ENCODE results near the gene BMPR2. TPM values are rescaled to one million over a fixed set of nuclear protein-coding genes. Genes with fewer than 3 reads are reported as not detected.

BMPR2 gene
- total RNA-seq (40.9 and 42.2 TPM in 2 replicates), polyA plus RNA-seq (12.5 and 13.2 TPM in 2 replicates)

DNA sequence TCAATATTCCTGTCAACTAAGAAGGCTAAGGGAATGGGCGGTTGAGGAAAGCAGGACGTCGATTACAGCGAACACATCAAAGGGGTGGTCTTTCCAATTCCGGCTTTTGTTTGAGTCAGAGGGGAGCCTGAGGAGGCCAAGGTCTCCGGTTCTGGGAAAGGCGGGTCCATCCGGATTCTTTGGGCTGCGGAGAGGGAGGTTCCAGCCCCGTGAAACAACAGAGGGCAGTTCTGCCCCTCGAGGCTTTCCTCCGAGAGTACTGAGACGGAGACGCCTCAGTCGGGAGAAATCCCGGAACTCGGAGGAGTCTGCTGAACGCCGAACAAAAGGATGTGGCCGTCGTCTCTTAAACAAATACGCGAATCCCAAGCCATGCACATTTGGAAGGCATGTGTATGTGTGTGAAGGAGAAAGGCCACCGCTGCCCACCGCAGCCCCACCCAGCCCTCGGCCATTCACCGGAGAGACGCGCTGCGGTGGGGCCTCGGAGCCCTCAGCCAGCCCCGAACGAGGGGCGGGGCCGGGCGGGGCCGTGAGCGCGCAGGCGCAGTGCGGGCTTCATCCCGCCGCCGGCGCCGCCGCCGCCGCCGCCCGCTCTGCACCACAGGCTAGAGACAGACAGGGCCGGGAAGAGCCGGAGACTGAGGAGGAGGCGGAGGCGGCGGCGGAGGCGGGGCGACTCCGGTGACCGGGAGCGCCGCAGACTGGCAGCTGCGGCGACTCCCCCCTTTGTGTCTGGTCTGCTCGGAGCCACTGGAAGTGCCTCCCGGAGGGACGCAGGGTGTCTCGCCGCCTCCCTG lies at the start of gene BMPR2:
TSS of gene BMPR2 (plus strand) at position 719 of the 800 bp plus-strand sequence. CDS start 1,148 bp downstream, outside the sequence.
- H3K36me3 ChIP-seq (replicated peaks; ENCODE audit: insufficient read depth, low read depth), result no peaks in the 10 kb centered on the region
- H3K27ac ChIP-seq, result peak within 1 kb of the TSS; percentile 100
- H3K79me2 ChIP-seq, result peaks cover 47% of the 10 kb centered on the region
- DNase-seq (ENCODE audit: low spot score), result peak; percentile 95
- no peaks in the 10 kb centered on the region for H3K9me2 ChIP-seq (replicated peaks; ENCODE audit: insufficient read depth)
- H2AFZ ChIP-seq, result peak within 1 kb of the TSS; percentile 97
- WGBS (ENCODE audit: low lambda C conversion rate, missing lambda C conversion rate), result under 1% methylated on average over 28 of the region's 70 CpGs
- no peaks in the 10 kb centered on the region for H3K27me3 ChIP-seq
- peaks cover 5% of the 10 kb centered on the region for H3K4me1 ChIP-seq (ENCODE audit: insufficient read depth)
- peaks cover 36% of the 10 kb centered on the region for H4K20me1 ChIP-seq (ENCODE audit: insufficient read depth, poor library complexity, severe bottlenecking)
- H3K4me3 ChIP-seq, result peak within 1 kb of the TSS; percentile 75
- no peaks in the 10 kb centered on the region for H3K9me3 ChIP-seq (ENCODE audit: low read depth)
- no peak for TF ChIP-seq EZH2 (IDR thresholded peaks at IDR 0.05; ENCODE audit: borderline replicate concordance)
- TF ChIP-seq, protein P1, sequence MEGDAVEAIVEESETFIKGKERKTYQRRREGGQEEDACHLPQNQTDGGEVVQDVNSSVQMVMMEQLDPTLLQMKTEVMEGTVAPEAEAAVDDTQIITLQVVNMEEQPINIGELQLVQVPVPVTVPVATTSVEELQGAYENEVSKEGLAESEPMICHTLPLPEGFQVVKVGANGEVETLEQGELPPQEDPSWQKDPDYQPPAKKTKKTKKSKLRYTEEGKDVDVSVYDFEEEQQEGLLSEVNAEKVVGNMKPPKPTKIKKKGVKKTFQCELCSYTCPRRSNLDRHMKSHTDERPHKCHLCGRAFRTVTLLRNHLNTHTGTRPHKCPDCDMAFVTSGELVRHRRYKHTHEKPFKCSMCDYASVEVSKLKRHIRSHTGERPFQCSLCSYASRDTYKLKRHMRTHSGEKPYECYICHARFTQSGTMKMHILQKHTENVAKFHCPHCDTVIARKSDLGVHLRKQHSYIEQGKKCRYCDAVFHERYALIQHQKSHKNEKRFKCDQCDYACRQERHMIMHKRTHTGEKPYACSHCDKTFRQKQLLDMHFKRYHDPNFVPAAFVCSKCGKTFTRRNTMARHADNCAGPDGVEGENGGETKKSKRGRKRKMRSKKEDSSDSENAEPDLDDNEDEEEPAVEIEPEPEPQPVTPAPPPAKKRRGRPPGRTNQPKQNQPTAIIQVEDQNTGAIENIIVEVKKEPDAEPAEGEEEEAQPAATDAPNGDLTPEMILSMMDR (IDR thresholded peaks at IDR 0.05; ENCODE audit: poor library complexity), result no peak
- no peak for TF ChIP-seq EZH2phosphoT487 (IDR thresholded peaks at IDR 0.05; ENCODE audit: low read depth, severe bottlenecking, unreplicated experiment)
- peak within 1 kb of the TSS; percentile 93 for H3K4me2 ChIP-seq

DNA sequence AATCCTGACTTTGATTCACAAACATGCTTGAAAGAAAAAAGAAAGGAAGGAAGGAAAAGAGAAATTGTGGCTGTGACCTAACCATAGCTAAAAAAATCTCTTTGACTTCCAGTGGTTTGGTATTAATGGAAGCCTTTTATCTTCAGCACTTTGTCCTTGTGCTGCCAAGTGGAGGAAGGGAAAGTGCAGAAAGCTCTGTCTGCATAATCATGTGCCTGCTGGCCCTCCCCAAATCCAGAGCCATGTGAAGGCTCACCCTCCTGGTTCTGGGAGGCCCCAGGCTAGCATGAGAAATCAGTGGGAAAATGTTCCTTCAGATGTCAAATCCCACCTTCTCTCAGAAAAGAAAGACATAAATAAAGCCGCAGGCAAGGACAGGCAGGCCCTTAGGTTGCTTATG lies 48.3 kb upstream of the BMPR2 start:
- no peak for DNase-seq (ENCODE audit: low spot score)
- WGBS (ENCODE audit: low lambda C conversion rate, missing lambda C conversion rate), result 92% methylated on average over 1 of the region's 1 CpG
- no peaks in the 10 kb centered on the region for H3K36me3 ChIP-seq (replicated peaks; ENCODE audit: insufficient read depth, low read depth)
- H3K4me1 ChIP-seq (ENCODE audit: insufficient read depth), result no peaks in the 10 kb centered on the region
- no peak overlapping the region for H3K4me3 ChIP-seq
- TF ChIP-seq EZH2phosphoT487 (IDR thresholded peaks at IDR 0.05; ENCODE audit: low read depth, severe bottlenecking, unreplicated experiment), result no peak
- TF ChIP-seq, protein P1 (IDR thresholded peaks at IDR 0.05; ENCODE audit: poor library complexity), result no peak
- no peak for TF ChIP-seq EZH2 (IDR thresholded peaks at IDR 0.05; ENCODE audit: borderline replicate concordance)
- H3K27me3 ChIP-seq, result no peaks in the 10 kb centered on the region
- no peaks in the 10 kb centered on the region for H3K9me2 ChIP-seq (replicated peaks; ENCODE audit: insufficient read depth)
- H2AFZ ChIP-seq, result no peak overlapping the region
- no peak overlapping the region for H3K27ac ChIP-seq
- H3K4me2 ChIP-seq, result no peak overlapping the region
- H4K20me1 ChIP-seq (ENCODE audit: insufficient read depth, poor library complexity, severe bottlenecking), result no peaks in the 10 kb centered on the region
- no peaks in the 10 kb centered on the region for H3K79me2 ChIP-seq
- H3K9me3 ChIP-seq (ENCODE audit: low read depth), result no peaks in the 10 kb centered on the region

DNA sequence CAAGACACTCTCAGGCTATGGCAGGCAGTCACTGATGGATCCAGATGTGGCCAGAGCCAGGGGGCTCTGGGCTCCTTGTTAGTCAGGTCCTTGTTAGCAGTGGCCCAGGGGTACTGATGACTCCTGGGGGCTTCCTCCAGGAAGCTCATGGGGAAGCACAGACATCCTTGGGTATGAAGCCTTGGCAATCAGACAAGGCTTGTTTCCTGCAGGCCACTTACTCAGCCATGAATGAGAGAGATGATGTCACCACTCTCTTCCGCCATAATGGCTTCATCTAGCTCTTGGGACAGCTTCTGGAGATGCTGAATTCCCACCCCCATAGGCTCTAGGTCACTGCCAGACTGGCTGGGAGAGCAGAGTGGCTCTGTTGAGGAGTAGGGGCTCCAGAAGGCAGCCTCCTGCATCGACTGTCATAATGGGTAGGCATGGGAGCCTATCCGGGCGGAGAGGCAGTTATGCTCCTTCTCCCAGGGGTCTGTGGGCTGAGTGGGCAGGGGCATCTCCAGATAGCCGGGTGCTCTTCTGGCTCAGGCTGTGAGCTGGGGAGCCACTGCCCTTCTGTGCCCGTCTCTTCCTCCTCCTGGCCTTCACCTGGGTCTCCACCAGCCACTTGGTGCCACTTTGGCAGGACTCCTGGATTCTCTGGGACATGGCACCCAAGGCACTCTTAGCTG lies 40.2 kb upstream of the BMPR2 start:
- 98% methylated on average over 6 of the region's 6 CpGs for WGBS (ENCODE audit: low lambda C conversion rate, missing lambda C conversion rate)
- no peak for DNase-seq (ENCODE audit: low spot score)

More for the DNA sequence above, 40.2 kb upstream of the BMPR2 start:
- H3K9me3 ChIP-seq (ENCODE audit: low read depth), result no peaks in the 10 kb centered on the region
- H3K27me3 ChIP-seq, result no peaks in the 10 kb centered on the region
- no peak overlapping the region for H3K4me2 ChIP-seq
- H4K20me1 ChIP-seq (ENCODE audit: insufficient read depth, poor library complexity, severe bottlenecking), result no peaks in the 10 kb centered on the region
- no peaks in the 10 kb centered on the region for H3K9me2 ChIP-seq (replicated peaks; ENCODE audit: insufficient read depth)
- no peak overlapping the region for H3K4me3 ChIP-seq
- no peak for TF ChIP-seq EZH2 (IDR thresholded peaks at IDR 0.05; ENCODE audit: borderline replicate concordance)
- TF ChIP-seq, protein P1 (IDR thresholded peaks at IDR 0.05; ENCODE audit: poor library complexity), result no peak
- TF ChIP-seq EZH2phosphoT487 (IDR thresholded peaks at IDR 0.05; ENCODE audit: low read depth, severe bottlenecking, unreplicated experiment), result no peak
- H3K79me2 ChIP-seq, result no peaks in the 10 kb centered on the region
- H3K4me1 ChIP-seq (ENCODE audit: insufficient read depth), result no peaks in the 10 kb centered on the region
- H3K27ac ChIP-seq, result no peak overlapping the region
- H2AFZ ChIP-seq, result no peak overlapping the region
- no peaks in the 10 kb centered on the region for H3K36me3 ChIP-seq (replicated peaks; ENCODE audit: insufficient read depth, low read depth)

All from hepatocyte (in vitro differentiated cells).